HL-60/S4 treated with phorbol 12-myristate 13-acetate at 8.2 ng/mL for 4 days and 3 days (cell line): Measurements from ENCODE around the gene PSTPIP1.

ENCODE experiments used
- in situ Hi-C: fragments of 300-500 bp; cut with MboI; formaldehyde crosslinking; loops from 2 replicates; pipeline ENCODE4 v1.15.0; 2022; ENCODE audit warnings: low sequenced_read_pairs

Gene PSTPIP1

DNA sequence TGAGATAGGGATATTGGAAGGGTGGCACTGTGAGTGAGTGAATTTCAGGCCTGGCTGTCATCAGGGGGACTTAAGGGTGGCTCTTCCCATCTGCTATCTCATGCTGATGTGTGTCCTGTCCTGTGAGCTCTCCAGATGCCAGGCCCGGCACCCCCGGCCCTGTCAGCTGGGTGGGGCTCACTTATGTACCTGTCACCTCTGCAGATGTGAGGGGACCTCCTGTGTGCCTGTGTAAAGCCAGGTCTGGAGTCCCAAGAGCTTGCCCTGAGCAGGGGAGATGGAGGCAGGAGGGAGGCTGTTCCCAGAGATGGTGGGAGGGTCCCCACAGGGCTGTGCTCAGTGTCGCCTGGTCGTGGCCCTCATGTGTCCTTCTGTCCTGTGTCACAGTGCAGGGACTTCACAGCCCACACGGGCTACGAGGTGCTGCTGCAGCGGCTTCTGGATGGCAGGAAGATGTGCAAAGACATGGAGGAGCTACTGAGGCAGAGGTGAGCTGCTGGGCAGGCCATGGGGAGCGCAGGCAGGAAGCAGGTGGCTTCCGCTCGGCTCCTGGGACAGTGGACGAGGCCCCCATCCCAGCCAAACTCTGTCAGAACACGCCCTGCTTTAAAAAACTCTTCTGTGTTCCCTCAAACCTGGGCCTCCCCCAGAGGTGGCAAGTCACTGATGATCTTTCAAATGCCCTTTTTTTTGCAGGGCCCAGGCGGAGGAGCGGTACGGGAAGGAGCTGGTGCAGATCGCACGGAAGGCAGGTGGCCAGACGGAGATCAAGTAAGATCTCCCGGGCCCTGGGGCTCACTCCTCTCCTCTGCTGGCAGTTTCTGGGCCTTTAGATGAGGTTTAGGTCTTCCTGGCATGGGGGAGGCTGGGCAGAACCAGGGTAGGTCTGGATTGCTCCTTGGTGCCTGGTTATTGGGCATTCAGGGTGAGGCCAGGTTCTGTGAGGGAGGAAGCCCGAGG lies 23.1 kb downstream of the PSTPIP1 start:
- in situ Hi-C loops = no loop called here

DNA sequence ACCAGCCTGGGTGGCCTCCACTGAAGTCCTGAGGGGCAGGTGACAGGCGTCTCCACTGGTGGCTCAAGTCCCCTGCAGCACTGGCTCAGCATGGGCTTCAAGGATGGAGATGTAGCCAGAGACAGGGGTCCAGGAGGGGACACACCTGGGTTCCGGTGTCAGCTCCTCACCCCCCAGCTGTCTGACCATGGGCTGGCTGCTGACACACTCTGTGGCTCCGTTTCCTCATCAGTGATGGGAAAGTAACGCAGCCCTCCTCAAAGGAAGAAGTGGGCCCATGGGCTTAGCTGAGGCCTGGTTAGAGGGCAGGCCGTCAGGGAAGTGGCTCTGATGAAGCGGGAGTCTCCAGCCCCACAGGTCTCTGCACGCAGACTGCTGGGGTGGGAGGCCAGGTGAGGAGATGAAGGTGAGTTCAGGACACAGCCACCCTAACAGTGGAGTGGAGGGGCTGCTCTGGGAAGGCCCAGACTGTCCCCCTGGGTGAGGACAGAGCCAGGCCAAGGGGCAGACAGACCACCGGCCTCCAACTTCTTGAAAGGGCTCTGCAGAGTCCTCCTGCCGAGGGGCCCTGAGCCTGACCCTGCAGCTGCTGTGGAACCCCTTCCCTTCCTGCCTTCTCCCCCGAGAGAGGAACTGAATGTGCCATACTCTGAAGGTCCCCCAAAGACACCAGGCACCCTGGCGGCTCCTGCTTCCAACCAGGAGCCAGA lies 24.0 kb downstream of the PSTPIP1 start:
- in situ Hi-C loops = no loop called here

DNA sequence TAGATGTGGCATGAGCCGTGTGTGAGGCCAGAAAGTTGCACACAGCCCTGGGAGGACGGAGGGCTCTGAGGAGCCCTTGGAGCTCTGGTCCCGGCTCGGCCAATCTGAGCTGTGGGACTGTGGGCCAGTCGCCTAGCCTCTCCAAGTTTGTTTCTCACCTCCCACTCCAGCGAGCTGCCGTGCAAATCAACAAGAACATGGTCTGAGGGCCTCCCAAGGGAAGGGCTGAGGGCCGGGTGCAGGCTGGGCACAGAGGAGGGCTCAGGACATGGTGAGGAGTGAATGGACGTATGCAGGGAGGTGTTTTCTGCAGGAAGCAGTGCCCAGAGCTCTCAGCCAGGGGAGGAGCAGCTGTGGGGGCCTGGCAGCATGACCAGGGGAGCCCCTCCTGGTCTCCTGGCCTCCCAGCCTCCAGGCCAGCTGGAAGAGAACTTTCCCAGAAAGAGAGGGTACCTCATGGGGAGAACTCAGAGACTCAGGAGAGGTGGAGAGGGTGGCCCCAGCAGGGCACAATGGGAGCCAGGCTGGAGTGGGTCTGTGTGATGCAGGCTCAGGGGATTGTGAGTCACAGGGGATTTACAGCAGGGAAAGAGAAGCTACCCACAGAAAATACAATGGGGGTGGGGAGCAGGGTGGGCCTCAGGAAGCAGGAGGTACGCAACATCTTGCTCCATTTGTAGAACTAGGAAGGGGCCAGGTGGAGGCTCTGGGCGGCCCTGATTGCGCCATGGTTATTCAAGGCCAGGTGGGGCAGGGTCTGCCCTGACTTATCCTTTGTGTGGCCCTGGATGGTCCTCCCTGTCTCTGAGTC lies 24.8 kb downstream of the PSTPIP1 start:
- in situ Hi-C loops = no loop called here

DNA sequence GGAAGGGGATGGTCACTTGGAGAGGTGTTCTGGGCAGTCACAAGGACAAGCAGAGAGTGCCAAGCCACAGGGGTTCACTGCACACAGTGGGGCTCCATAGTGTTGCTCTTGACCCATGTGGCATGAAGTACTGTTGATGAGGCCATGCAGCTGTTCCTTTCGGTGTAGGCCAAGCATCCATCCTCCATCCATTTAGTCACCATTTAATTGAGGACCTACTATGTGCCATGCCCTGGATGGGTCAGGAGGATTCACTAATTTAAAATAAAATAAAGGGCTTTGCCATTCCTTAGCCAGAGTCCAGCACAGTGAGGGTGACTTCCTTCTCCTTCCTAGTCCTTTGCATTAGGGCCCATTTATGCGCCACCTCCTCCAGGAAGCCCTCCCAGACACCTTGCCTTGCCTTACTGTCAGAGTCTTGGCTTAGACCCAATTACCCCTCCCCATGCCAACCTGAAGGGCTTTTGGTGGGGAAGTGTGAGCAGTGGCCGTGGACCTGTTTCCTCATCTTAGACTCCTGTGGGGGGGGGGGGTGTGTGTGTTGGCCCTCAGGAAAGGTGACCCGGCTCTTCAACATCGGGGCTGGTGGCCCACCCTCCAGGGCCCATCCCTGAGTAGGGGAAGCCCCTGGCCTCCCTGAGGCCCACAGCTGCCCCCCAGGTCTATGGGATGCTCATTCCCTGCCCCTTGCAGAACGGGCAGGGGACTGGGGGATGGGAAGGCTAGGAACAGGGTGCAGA lies 25.6 kb downstream of the PSTPIP1 start:
- in situ Hi-C loops = no loop called here

DNA sequence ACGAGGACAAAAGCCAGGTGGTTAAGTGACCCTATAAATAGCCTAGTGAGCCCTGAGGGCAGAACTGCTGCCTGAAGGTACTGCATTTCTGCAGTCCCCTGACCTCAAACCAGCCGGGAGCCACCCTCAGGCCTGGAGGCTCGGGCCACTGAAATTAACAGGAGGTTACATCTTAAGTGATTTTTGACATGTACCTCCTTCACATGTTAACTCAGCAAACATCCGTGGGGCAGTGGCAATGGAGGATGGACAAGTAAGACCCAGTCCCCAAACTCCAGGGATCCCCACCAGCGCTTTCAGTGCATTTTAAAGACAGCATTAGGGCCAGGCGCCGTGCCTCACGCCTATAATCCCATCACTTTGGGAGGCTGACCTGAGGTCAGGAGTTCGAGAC lies 26.2 kb downstream of the PSTPIP1 start:
- in situ Hi-C loops = no loop called here

DNA sequence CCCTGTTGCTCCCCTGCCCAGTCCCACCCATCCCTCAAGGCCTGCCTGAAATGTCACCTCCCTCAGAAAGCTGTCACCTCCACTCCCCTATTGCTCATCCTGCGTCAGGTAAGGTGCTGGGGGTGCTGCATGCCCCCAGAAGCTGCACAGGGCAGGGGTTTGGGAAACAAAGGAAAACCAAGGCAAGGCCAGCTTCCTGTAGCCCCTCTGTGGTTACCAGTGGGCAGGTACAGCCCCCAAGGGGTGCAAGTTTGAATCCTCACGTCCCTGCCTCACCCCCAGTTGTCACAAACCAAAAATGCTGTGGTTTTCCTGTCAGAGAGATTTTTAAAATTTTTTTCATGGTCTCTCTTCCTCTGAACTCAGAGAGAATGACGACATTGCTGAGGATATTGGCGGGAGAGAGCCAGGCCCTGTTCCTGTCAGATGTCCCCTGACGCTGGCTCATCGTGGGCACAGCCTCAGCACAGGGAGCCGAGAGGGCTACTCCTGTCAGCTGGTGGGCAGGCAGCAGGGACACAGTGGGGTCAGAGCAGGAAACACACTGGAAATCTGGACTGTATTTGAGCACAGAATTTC lies 27.0 kb downstream of the PSTPIP1 start:
- in situ Hi-C loops = no loop called here

DNA sequence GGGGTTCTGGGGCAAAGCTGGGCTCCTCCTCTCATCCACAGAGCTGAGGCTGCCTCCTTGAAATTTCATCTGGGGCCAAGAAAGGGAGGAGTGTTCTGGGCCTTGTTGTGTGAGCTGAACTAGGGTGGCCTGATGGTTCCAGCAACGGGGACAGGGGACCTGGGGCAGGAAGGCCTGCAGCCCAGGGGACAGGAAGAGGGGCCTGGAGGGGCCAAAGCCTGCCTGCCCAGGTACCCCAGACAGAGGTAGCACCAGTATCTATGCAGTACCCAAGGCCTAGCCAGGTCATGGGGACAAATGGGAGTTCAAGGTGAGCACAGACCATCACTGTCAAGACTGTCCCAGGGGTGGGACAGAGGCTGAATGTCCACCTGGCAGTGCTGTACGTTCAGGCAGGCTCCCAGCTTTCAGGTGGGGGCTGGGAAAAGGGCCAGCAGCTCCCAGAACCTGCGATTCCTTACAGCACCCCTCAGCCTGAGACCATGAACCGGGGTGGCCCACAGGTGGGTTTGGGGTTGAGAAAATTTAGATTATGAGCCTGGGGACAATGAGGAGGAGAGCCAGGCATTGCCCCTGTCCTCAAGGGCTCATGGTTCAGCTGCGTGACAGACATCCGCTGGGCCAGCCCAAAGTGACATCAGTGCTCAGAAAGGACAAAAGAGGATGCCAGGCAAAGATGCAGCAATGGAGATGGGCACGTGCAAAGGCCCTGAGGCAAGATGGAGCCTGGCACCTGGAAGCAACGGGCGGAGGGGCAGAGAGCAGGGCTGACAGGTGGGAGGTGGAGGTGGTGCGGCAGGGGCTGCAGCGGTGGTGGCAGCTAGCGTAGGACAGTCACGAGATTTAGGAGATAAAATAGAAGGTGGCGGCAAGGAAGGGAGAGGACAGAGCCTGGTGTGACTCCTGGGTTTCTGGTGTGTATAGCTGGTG lies 28.0 kb downstream of the PSTPIP1 start:
- in situ Hi-C loops = no loop called here

DNA sequence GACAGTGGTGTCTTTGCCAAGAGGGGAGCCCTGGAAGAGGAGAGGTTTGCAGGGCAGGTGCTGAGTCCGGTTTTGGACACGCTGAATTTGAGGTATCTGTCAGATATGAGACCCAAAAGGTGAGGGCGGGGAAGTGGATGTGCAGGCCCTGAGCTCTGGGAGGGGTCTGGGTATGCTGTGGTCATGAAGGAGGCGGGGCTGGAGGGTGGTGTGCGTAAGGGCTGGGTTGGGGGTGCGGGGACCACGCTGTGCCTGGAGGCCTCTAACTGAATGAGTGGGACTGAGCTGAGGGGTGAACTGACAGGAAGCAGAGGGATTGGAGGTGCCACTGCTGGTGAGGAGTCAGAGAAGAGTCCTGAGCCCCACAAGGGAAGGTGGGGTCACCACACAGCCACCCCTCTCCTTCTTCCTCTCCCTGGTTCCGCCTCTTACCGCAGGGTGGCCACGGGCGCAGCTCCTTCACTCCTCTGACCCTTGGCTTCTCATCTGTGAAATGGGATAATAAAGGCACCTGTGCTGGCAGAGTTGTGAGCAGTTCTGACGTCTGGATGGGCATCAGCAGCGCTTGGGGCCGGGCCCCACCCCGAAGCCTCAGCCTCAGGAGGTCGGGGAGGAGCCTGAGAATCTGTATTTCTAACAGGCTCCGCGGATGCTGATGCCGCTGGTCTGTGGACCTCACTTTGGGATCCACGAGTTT lies 28.8 kb downstream of the PSTPIP1 start:
- in situ Hi-C loops = no loop called here

DNA sequence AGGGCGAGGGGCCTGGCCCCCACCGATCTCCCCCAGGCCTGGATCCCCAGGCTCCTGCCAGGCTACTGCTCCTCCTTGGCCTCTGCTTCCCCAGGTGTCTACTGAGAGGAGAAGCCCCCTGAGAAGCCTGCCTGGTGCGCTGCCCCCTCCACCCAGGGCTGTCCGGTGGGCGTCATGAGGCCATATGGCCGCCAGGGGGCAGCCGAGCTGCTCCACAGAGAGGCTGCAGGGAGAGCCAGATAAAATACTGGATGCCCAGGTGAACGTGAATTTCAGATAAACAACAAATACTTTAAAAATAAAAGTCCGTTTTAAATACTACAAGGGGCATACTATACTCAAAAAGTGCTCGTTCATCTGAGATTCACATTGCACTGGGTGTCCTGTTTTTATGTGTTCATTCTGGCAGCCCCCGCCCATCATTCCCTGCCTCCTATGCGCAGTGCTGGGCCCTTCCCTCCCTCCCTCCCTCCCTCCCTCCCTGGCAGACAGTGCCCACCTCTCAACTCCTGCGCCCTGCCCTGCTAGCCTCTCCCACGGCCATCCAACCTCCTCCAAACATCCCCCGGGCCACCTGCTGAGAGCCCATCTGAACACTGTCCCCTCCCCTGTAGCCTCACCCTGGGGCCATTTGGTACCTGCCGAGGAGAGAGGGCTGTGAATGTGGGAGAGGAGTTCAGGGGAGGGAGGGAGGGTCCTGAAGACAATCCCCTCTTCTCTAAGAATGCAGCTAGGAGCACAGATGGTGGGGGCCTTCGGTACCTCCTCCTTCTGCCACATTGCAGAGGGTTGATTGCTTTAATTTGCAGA lies 29.6 kb downstream of the PSTPIP1 start:
- in situ Hi-C loops = no loop called here

DNA sequence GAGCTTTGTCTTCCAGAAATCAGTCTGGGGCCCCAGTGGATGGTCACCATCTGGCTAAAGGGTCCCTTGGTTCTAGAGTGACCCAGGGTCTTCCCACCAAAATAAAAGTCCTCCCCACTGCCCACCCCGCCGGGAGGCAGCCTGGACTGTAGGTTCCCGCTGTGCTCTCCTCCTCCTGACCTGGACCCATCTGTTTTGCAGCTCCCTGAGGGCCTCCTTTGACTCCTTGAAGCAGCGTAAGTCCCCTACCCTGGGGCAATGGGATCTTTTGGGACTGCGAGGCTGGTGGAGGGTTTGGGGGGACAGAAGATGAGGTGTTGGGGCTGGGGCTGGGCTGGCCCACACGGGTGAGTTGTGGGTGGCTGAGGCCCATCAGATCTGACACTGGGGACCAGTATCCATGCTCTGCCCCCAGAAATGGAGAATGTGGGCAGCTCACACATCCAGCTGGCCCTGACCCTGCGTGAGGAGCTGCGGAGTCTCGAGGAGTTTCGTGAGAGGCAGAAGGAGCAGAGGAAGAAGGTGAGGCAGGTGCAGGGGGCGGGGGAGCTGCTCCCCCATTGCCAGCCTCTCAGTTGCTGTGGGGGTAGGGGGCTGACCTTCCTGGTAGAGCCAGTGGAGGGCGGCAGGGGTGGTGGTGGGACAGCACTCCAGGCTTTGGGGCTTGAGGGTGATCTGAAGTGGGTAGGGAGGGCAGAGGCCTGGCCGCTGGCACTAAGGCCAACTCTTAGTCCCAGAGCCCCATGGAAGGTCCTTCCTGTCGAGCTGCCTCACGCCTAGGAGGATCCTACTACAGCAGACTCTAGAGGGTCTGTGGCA lies 30.4 kb downstream of the PSTPIP1 start:
- in situ Hi-C loops = no loop called here

DNA sequence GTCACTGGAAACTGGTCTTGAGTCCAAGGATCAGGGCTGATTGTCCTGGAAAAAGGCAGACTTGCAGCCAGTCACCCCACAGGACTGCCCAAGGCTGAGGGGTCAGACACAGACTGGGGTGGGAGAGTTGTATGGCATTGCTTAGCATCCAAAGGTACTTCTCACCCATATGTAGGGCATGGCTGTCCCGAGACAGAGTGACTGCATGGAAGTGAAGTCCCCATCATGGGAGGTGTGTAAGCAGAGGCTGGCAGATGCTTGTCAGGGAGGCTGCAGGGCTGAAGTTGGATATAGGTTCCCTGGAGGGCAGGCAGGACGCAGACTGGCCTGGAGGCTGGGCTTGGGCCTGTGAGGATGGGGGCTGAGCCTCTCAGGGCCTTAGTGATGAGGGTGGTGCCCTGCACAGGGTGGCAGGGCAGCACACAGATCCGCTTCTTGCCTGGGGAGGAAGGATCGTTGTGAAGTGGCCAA lies 31.1 kb downstream of the PSTPIP1 start:
- in situ Hi-C loops = no loop called here

DNA sequence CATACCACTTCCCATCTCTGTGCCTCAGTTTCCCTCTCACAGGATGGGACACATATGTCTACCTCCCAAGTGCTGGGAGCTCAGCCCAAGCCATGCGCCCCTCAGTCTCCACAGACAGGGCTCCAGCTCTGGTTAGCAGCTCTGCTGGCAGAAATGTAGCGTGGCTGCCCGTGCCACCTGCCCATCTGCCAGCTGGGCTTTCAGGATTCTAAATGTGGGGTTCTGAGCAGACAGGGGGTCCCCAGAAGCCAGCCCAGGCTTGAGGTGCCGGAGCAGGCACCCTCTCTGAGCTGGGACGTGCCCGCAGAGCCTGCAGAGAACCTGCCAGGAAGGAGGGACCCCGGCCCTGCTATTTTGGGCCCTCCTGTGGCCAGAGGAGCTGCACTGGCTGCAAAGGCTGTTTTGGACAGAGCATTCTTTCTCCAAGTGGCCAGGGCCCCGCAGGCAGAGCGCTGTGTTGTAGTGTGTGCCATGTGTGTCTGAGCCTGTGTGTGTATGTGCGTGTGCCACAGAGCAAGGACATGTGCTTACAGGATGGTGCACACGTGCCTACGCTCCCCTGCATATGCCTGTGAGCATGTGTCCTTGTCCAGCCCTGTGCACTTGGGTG lies 31.7 kb downstream of the PSTPIP1 start:
- in situ Hi-C loops = no loop called here

DNA sequence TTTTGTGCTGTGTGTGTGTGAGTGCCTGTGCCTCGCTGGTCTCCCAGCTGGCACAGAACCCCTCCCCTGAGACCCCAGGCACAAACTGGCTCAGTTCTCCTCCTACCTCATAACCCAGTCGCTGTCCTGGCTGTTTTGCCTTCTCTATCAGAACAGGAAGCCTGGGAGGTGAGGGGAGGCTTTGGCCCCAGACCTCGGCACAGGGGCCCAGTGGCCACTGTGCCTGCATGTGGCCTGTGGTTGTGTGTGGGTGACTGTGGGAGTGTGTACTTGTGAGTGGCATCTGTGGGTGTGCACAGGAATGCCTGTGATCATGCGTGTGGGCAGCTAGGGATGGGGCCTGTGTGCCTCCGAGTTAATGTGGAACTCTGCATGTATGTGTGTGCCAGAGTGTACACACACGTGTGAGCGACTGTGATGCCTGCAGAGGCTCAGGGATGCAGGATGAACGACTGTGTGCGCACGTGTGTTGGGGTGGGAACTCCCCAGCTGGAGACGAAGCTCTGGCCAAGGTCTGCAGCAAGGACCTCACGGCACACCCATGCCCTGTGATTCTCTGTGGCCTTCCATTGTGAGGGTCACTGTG lies 32.3 kb downstream of the PSTPIP1 start:
- in situ Hi-C loops = no loop called here

DNA sequence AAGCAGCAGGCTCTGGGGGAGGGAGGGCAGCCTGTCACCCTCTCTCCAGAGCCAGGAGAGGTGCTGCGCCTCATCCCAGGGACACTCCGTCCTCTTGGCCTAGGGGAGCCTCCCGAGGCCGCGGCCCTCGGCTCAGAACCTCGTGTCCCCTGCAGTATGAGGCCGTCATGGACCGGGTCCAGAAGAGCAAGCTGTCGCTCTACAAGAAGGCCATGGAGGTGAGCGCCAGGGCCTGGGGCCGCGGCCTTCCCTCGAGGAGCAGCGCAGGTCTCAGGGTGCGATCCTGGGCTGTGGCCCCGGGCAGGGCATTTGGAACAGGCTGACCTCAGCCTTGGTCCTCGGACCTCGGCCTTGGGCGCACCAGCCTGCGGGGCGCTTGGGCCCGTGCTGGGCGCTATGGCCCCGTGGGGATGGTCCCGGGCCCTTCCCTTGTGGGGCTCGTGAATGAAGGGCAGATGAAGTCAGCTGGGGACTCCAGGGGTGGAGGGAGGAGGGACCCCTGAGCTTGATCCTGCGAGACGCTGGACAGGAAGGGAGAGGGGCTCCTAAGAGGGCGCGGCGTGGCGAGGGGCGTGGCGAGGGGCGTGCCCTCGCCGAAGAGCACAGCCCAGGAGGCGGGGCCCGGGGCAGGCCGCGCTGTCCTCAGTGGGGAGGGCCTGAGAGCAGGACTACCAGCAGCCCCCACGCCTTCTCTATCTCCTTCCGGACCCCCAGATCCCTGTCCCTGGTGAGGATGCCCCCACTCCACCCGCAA lies 32.9 kb downstream of the PSTPIP1 start:
- in situ Hi-C loops = no loop called here

DNA sequence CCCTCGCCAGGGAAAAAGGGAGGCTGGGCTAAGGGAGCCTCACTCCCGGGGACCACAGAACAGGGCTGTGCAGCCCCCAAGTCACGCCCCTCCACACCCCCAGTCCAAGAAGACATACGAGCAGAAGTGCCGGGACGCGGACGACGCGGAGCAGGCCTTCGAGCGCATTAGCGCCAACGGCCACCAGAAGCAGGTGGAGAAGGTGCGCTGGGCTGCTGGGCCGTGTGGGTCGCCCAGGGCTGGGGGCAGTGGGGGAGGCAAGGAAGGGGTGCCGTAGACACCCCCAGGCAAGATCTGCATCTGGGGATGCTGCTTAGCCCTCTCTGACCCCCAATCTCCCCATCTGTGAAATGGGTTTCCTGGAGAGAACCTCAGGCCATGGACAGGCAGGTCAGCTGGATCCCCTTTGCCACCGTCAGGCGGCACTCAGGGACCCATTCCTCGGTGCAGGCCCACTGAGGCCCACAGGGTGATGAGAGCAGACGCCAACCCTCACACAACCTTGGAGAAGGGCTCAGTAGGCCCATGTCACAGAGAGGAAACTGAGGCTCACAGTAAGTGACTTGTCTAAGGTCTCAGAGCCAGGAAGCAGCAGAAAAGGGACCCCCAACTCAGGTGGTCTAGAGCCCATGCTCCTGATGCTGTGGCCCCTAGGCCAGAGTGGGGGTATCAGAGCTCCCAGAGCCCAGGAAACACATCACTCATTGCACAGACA lies 33.7 kb downstream of the PSTPIP1 start:
- in situ Hi-C loops = no loop called here
